ENCODE measurements around the gene GPR3. TPM values are rescaled to one million over a fixed set of nuclear protein-coding genes. Genes with fewer than 3 reads are reported as not detected.
A peak's percentile ranks its signal among the peaks of the same experiment; 100 is the strongest.

GPR3 gene
- total RNA-seq, 1 donor from 2014 or later, result 0.86 TPM

- no peak for FAIRE-seq
- Mint-ChIP-seq H3K27ac (ENCODE audit: unreplicated experiment) (peak within 1 kb of the TSS; percentile 98), H3K36me3 (ENCODE audit: low read depth, unreplicated experiment) (peaks cover 12% of the 10 kb centered on the region), H3K4me1 (ENCODE audit: low read depth, unreplicated experiment) (peaks cover 2% of the 10 kb centered on the region), H3K4me3 (ENCODE audit: unreplicated experiment) (peak within 1 kb of the TSS; percentile 95), H3K9me3 (ENCODE audit: unreplicated experiment) (no peaks in the 10 kb centered on the region), H3K27me3 (ENCODE audit: low read depth, unreplicated experiment) (peaks cover 9% of the 10 kb centered on the region)
- TF ChIP-seq EZH2 (IDR thresholded peaks at IDR 0.05; ENCODE audit: insufficient read depth, low read length) (no peak), CTCF (IDR thresholded peaks at IDR 0.05; ENCODE audit: insufficient read depth, low read depth, low read length) (peak; percentile 28)
- peak within 1 kb of the TSS; percentile 81 for H3K9ac ChIP-seq (ENCODE audit: low read length)
- H4K20me1 ChIP-seq (ENCODE audit: insufficient read depth, low read length), result no peaks in the 10 kb centered on the region
- H3K4me3 ChIP-seq (ENCODE audit: insufficient read depth, low read depth, low read length), result peak within 1 kb of the TSS; percentile 70
- no peaks in the 10 kb centered on the region for H3K36me3 ChIP-seq (ENCODE audit: insufficient read depth, low read length)
- peaks cover 15% of the 10 kb centered on the region for H3K4me1 ChIP-seq (ENCODE audit: insufficient read depth, low read length)
- no peaks in the 10 kb centered on the region for H3K27me3 ChIP-seq (ENCODE audit: insufficient read depth, low read length)
- peak; percentile 56 for DNase-seq (ENCODE audit: low read depth)
- H3K4me2 ChIP-seq (ENCODE audit: low read length), result peak within 1 kb of the TSS; percentile 98
- no peaks in the 10 kb centered on the region for H3K9me3 ChIP-seq (ENCODE audit: insufficient read depth, low read depth, low read length)
- H3K27ac ChIP-seq (ENCODE audit: low read depth, low read length), result peak within 1 kb of the TSS; percentile 86
- peak within 1 kb of the TSS; percentile 95 for H2AFZ ChIP-seq (ENCODE audit: low read depth, low read length)
- H3K79me2 ChIP-seq (ENCODE audit: insufficient read depth, low read length), result no peaks in the 10 kb centered on the region
These were observed 25.8 kb upstream of the GPR3 start, which contains the start of gene MAP3K6 for GRCh38 chr1:27366411-27367159. TSS of gene MAP3K6 (minus strand) at chr1:27366961. CDS start at chr1:27366597, 364 bp downstream.

- TF ChIP-seq CTCF (IDR thresholded peaks at IDR 0.05; ENCODE audit: insufficient read depth, low read depth, low read length) (no peak), EZH2 (IDR thresholded peaks at IDR 0.05; ENCODE audit: insufficient read depth, low read length) (no peak)
- Histone ChIP-seq H3K27me3 (ENCODE audit: insufficient read depth, low read length) (no peaks in the 10 kb centered on the region), H4K20me1 (ENCODE audit: insufficient read depth, low read length) (no peaks in the 10 kb centered on the region), H3K4me1 (ENCODE audit: insufficient read depth, low read length) (peaks cover 15% of the 10 kb centered on the region), H3K36me3 (ENCODE audit: insufficient read depth, low read length) (no peaks in the 10 kb centered on the region), H3K4me2 (ENCODE audit: low read length) (peak overlapping the region; percentile 98), H2AFZ (ENCODE audit: low read depth, low read length) (peak overlapping the region; percentile 95), H3K9ac (ENCODE audit: low read length) (peak overlapping the region; percentile 81), H3K27ac (ENCODE audit: low read depth, low read length) (no peak overlapping the region), H3K79me2 (ENCODE audit: insufficient read depth, low read length) (no peaks in the 10 kb centered on the region), H3K4me3 (ENCODE audit: insufficient read depth, low read depth, low read length) (peak overlapping the region; percentile 70), H3K9me3 (ENCODE audit: insufficient read depth, low read depth, low read length) (no peaks in the 10 kb centered on the region)
- FAIRE-seq, result no peak
- peak overlapping the region; percentile 80 for H3K4me3 Mint-ChIP-seq (ENCODE audit: unreplicated experiment)
- H3K9me3 Mint-ChIP-seq (ENCODE audit: unreplicated experiment), result no peaks in the 10 kb centered on the region
- H3K27ac Mint-ChIP-seq (ENCODE audit: unreplicated experiment), result no peak overlapping the region
- H3K4me1 Mint-ChIP-seq (ENCODE audit: low read depth, unreplicated experiment), result peaks cover 2% of the 10 kb centered on the region
- H3K36me3 Mint-ChIP-seq (ENCODE audit: low read depth, unreplicated experiment), result peaks cover 9% of the 10 kb centered on the region
- DNase-seq (ENCODE audit: low read depth), result no peak
- peaks cover 9% of the 10 kb centered on the region for H3K27me3 Mint-ChIP-seq (ENCODE audit: low read depth, unreplicated experiment)
These were observed 25.2 kb upstream of the GPR3 start for GRCh38 chr1:27367160-27367650.
